Astrocyte (in vitro differentiated cells and primary cell): ENCODE data around the gene SMIM44. TPM values are rescaled to one million over a fixed set of nuclear protein-coding genes. Genes with fewer than 3 reads are reported as not detected.
A peak's percentile ranks its signal among the peaks of the same experiment; 100 is the strongest.

Source experiments
- DNase-seq: peaks from one replicate; pipeline ENCODE4 v3.0.0-alpha.2; 2010; ENCODE audit warnings: low read depth
- FAIRE-seq: peaks from 2 replicates; lab custom pipeline; 2011; peaks lifted over from hg19 to GRCh38; lab: Jason Lieb, UNC
- H2AFZ ChIP-seq: 2 replicates; pipeline ENCODE4 v1.6.0; 2012; ENCODE audit warnings: low read depth, low read length, inconsistent platforms
- H3K27ac ChIP-seq: 2 replicates; pipeline ENCODE4 v1.5.1; 2011; ENCODE audit warnings: low read depth, low read length, inconsistent platforms
- H3K27me3 ChIP-seq: 2 replicates; pipeline ENCODE4 v1.6.0; 2011; ENCODE audit warnings: low read length, inconsistent platforms; ENCODE audit not compliant: insufficient read depth
- H3K36me3 ChIP-seq: 2 replicates; pipeline ENCODE4 v1.5.1; 2011; ENCODE audit warnings: low read length, inconsistent platforms; ENCODE audit not compliant: insufficient read depth
- H3K4me1 ChIP-seq: 2 replicates; pipeline ENCODE4 v1.5.1; 2011; ENCODE audit warnings: low read length, inconsistent platforms; ENCODE audit not compliant: insufficient read depth
- H3K4me2 ChIP-seq: 2 replicates; pipeline ENCODE4 v1.6.0; 2012; ENCODE audit warnings: low read length, inconsistent platforms
- H3K4me3 ChIP-seq: 2 replicates; pipeline ENCODE4 v1.5.1; 2011; ENCODE audit warnings: low read depth, mild to moderate bottlenecking, low read length, inconsistent platforms; ENCODE audit not compliant: insufficient read depth
- H3K79me2 ChIP-seq: 2 replicates; pipeline ENCODE4 v1.6.0; 2012; ENCODE audit warnings: mild to moderate bottlenecking, low read length, inconsistent platforms; ENCODE audit not compliant: insufficient read depth
- H3K9ac ChIP-seq: 2 replicates; pipeline ENCODE4 v1.6.0; 2012; ENCODE audit warnings: mild to moderate bottlenecking, low read length, inconsistent platforms
- H3K9me3 ChIP-seq: 2 replicates; pipeline ENCODE4 v1.5.1; 2012; ENCODE audit warnings: low read depth, mild to moderate bottlenecking, low read length, inconsistent platforms; ENCODE audit not compliant: insufficient read depth
- H4K20me1 ChIP-seq: 2 replicates; pipeline ENCODE4 v1.6.0; 2012; ENCODE audit warnings: low read length, inconsistent platforms; ENCODE audit not compliant: insufficient read depth
- H3K27ac Mint-ChIP-seq: one replicate; pipeline ENCODE4 v1.8.0; 2021; ENCODE audit warnings: mild to moderate bottlenecking, mixed read lengths; ENCODE audit not compliant: unreplicated experiment
- H3K27me3 Mint-ChIP-seq: one replicate; pipeline ENCODE4 v1.8.0; 2021; ENCODE audit warnings: low read depth, mixed read lengths; ENCODE audit not compliant: unreplicated experiment
- H3K36me3 Mint-ChIP-seq: one replicate; pipeline ENCODE4 v1.8.0; 2021; ENCODE audit warnings: low read depth, mixed read lengths; ENCODE audit not compliant: unreplicated experiment
- H3K4me1 Mint-ChIP-seq: one replicate; pipeline ENCODE4 v1.8.0; 2021; ENCODE audit warnings: low read depth, mixed read lengths; ENCODE audit not compliant: unreplicated experiment
- H3K4me3 Mint-ChIP-seq: one replicate; pipeline ENCODE4 v1.8.0; 2021; ENCODE audit warnings: mild to moderate bottlenecking, moderate library complexity, mixed read lengths; ENCODE audit not compliant: unreplicated experiment
- H3K9me3 Mint-ChIP-seq: one replicate; pipeline ENCODE4 v1.8.0; 2021; ENCODE audit warnings: mild to moderate bottlenecking, mixed read lengths; ENCODE audit not compliant: unreplicated experiment
- CTCF ChIP-seq: IDR thresholded peaks from 2 replicates; pipeline ENCODE4 v1.5.1; 2011; ENCODE audit warnings: low read depth, mild to moderate bottlenecking, inconsistent platforms, low read length, moderate library complexity; ENCODE audit not compliant: insufficient read depth
- EZH2 ChIP-seq: IDR thresholded peaks from 2 replicates; pipeline ENCODE4 v1.6.1; 2012; ENCODE audit warnings: mild to moderate bottlenecking, low read length, inconsistent platforms; ENCODE audit not compliant: insufficient read depth
- total RNA-seq: library from RNA; stranded (reverse); gene quantifications from 2 replicates; pipeline ENCODE4 v1.2.1, GENCODE V29; 2021

SMIM44 gene
- total RNA-seq, 1 donor from 2014 or later, result not detected

DNA sequence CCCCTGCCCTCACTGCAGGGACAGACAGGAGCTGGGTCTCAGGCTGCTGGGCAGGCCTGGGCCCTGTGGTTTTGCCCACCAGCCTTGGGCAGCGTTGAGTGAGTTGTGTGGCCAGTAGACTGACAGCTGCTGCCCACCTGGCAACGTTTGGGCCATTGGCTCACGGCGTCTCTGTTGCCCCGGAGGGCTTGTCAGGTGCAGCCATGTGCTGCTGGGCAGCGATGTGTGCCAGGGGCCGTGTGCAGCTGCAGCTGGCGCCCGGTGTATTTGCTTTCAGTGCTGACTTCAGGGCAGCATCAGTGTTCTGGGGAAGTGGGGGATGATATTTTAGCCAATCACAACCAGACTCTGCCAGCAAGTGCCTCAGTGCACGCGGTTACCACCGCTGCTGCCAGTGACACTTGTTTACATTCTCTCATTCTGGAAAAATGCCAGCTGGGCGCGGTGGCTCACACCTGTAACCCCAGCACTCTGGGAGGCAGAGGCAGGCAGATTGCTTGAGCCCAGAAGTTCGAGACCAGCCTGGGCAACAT is 33.5 kb upstream of the SMIM44 start:
- no peak overlapping the region for H3K27ac ChIP-seq
- TF ChIP-seq EZH2 (no peak), CTCF (no peak)
- peaks cover 98% of the 10 kb centered on the region for H4K20me1 ChIP-seq
- peaks cover 12% of the 10 kb centered on the region for H3K4me1 ChIP-seq
- Mint-ChIP-seq H3K9me3 (no peaks in the 10 kb centered on the region), H3K4me3 (no peak overlapping the region), H3K27ac (no peak overlapping the region), H3K4me1 (peaks cover 16% of the 10 kb centered on the region), H3K36me3 (peaks cover 5% of the 10 kb centered on the region), H3K27me3 (no peaks in the 10 kb centered on the region)
- H3K36me3 ChIP-seq, result peaks cover 2% of the 10 kb centered on the region
- no peak for DNase-seq
- H3K4me3 ChIP-seq, result no peak overlapping the region
- FAIRE-seq, result no peak
- H3K27me3 ChIP-seq, result no peaks in the 10 kb centered on the region
- H3K9ac ChIP-seq, result no peak overlapping the region
- H2AFZ ChIP-seq, result no peak overlapping the region
- peaks cover 100% of the 10 kb centered on the region for H3K79me2 ChIP-seq
- H3K9me3 ChIP-seq, result no peaks in the 10 kb centered on the region
- no peak overlapping the region for H3K4me2 ChIP-seq

DNA sequence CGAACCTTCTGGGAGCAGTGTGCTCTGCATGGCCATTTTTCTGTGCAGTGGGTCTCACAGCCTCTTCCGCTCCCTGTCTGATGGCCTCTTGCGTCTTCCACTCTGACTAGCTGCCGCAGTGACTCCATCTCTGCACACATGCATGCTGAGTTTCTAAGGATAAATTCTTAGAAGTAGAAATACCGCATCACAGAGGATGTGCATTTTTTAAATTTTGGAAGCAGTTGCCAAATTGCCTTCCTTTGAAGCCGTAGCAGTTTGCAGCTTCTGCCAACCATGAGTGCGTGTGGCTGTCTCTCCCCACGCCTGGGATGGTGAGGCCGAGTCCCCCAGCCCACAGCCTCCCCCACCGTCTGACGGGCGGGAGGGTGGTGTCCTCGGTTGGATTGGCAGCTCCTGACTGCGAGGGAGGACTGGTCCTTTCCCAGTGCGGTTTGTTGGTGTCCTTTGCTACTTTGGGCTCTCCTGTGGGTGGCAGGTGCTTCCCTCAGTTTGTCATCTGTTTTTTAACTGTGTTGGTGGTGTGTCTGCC is 32.7 kb upstream of the SMIM44 start:
- Mint-ChIP-seq H3K4me1 (peaks cover 13% of the 10 kb centered on the region), H3K36me3 (peaks cover 3% of the 10 kb centered on the region), H3K4me3 (no peak overlapping the region), H3K27ac (no peak overlapping the region), H3K27me3 (no peaks in the 10 kb centered on the region), H3K9me3 (no peaks in the 10 kb centered on the region)
- Histone ChIP-seq H3K9ac (no peak overlapping the region), H3K27ac (no peak overlapping the region), H4K20me1 (peaks cover 100% of the 10 kb centered on the region), H3K4me2 (no peak overlapping the region), H3K36me3 (peaks cover under 1% of the 10 kb centered on the region), H3K9me3 (no peaks in the 10 kb centered on the region), H3K4me3 (no peak overlapping the region), H3K27me3 (no peaks in the 10 kb centered on the region), H3K79me2 (peaks cover 100% of the 10 kb centered on the region), H3K4me1 (peaks cover 12% of the 10 kb centered on the region), H2AFZ (no peak overlapping the region)
- TF ChIP-seq EZH2 (no peak), CTCF (no peak)
- DNase-seq (peak; percentile 54), FAIRE-seq (no peak)

- TF ChIP-seq CTCF (no peak), EZH2 (no peak)
- Histone ChIP-seq H3K9ac (peak overlapping the region; percentile 27), H3K27ac (no peak overlapping the region), H2AFZ (no peak overlapping the region), H4K20me1 (peaks cover 100% of the 10 kb centered on the region), H3K9me3 (no peaks in the 10 kb centered on the region), H3K79me2 (peaks cover 100% of the 10 kb centered on the region), H3K4me2 (no peak overlapping the region), H3K27me3 (no peaks in the 10 kb centered on the region), H3K36me3 (no peaks in the 10 kb centered on the region), H3K4me1 (peaks cover 18% of the 10 kb centered on the region), H3K4me3 (no peak overlapping the region)
- peaks cover 1% of the 10 kb centered on the region for H3K36me3 Mint-ChIP-seq
- no peaks in the 10 kb centered on the region for H3K27me3 Mint-ChIP-seq
- DNase-seq (no peak), FAIRE-seq (no peak)
- H3K4me1 Mint-ChIP-seq, result peaks cover 20% of the 10 kb centered on the region
- H3K27ac Mint-ChIP-seq, result no peak overlapping the region
- H3K9me3 Mint-ChIP-seq, result no peaks in the 10 kb centered on the region
- no peak overlapping the region for H3K4me3 Mint-ChIP-seq
These were observed 31.7 kb upstream of the SMIM44 start for GRCh38 chr19:3514930-3515329.
